Measurements from ENCODE around the gene DMWD.
"Not testable (repeated sequence)": the region's sequence is repeated elsewhere in the genome, so short reads cannot be mapped to it uniquely, and the experiment has no call there.

The DMWD gene

DNA sequence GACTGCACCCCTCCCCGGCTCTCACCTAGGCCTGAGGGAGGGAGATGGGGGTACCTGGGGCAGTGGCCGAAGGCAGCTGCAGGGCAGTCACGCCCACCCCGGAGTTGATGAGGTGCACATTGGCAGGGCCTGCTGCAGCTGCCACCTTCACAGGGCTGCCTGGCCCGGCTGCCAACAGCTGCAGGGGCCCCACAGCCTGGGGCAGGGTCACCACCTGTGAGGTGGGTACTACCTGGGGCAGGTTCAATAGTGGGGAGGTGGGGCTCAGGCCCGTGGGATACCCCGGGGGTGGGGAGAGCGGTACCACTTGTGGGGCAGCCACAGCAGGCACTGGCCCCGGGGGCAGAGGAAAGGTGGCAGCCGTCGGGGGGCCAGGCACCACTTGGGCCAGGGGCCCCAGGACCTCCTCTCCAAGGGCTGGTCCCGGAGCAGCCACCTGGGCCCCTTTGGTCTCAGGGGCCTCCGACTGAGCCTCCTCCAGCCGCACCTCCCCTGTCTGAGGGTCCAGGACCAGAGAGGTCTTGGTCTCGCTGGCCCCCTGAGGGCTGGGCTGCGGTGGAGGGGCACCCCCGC, 26.3 kb downstream of the DMWD start:
- no peak for DNase-seq (ENCODE audit: low spot score)
- Mint-ChIP-seq H3K4me1 (ENCODE audit: low read depth) (peaks cover 8% of the 10 kb centered on the region), H3K4me3 (no peak overlapping the region), H3K9me3 (no peaks in the 10 kb centered on the region), H3K27ac (no peak overlapping the region), H3K36me3 (ENCODE audit: low read depth) (no peaks in the 10 kb centered on the region), H3K27me3 (ENCODE audit: low read depth) (peaks cover 17% of the 10 kb centered on the region)

DNA sequence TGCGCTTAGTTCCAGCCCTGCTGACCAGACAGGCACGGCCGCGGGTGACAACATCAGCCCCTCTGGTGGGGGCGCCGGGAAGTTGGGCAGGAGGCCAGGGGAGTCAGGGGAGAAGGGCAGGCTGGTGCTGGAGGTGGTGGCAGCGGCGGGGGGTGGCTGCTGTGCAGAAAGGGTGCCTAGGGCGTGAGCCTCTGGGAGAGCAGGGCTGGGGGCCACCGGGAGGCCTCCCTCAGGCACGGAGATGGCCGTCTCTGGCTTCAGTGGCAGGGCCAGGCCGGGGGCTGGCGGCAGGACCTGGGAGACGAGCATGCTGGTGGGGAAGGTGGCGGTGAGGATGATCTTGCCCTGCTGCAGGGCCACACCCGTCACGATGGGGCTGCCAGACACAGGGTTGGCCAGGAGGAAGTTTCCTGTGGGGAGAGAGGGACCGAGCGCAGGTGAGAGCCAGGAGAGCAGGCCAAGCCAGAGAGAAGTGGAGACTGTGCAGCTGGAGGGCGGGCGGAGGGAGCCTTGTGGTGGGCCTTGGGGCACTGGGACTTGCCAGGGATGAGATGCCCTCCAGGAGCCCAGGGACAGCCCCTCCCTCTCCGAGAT, 26.8 kb downstream of the DMWD start:
- Mint-ChIP-seq H3K4me3 (no peak overlapping the region), H3K36me3 (ENCODE audit: low read depth) (no peaks in the 10 kb centered on the region), H3K27ac (no peak overlapping the region), H3K27me3 (ENCODE audit: low read depth) (peaks cover 17% of the 10 kb centered on the region), H3K9me3 (no peaks in the 10 kb centered on the region), H3K4me1 (ENCODE audit: low read depth) (peaks cover 8% of the 10 kb centered on the region)
- no peak for DNase-seq (ENCODE audit: low spot score)

DNA sequence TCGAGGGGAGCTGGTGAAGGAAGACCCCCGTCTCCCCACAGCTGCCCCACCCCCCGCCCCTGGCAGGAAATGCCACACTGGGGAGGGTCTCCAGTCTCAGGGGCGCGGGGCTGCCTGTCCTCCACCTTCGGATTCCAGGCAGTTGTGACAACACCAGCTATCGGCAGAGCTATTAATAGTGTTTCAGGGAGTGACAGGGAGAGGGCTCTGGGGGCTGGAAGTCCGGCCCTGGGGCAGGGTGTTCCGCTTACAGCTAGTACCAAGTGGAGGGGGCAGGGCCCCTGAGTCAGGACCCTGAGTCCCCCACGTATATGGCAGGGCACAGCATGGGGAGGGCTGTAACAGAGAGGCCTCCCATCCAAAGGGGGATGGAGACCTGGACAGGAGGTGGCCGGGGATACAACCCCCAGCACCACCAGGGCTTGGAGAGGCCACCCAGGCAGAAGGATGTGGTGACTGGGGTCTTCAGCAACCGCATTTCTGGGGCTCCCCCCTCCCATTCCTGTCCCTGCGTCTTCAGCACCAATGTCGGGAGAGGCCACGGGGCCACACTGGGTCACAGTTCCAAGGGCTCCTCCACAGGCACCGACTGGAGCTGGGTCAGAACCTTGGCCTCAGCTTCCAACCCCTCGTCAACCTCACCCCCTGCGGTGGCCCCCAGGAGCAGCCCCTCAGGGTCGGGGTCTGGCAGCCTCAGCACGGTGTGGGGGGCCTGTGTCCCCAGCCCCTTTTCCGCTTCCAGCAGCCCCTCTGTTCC, 27.5 kb downstream of the DMWD start:
- no peak overlapping the region for H3K4me3 Mint-ChIP-seq
- H3K9me3 Mint-ChIP-seq, result no peaks in the 10 kb centered on the region
- no peaks in the 10 kb centered on the region for H3K36me3 Mint-ChIP-seq (ENCODE audit: low read depth)
- peaks cover 17% of the 10 kb centered on the region for H3K27me3 Mint-ChIP-seq (ENCODE audit: low read depth)
- H3K27ac Mint-ChIP-seq, result no peak overlapping the region
- DNase-seq (ENCODE audit: low spot score), result no peak
- peaks cover 7% of the 10 kb centered on the region for H3K4me1 Mint-ChIP-seq (ENCODE audit: low read depth)

DNA sequence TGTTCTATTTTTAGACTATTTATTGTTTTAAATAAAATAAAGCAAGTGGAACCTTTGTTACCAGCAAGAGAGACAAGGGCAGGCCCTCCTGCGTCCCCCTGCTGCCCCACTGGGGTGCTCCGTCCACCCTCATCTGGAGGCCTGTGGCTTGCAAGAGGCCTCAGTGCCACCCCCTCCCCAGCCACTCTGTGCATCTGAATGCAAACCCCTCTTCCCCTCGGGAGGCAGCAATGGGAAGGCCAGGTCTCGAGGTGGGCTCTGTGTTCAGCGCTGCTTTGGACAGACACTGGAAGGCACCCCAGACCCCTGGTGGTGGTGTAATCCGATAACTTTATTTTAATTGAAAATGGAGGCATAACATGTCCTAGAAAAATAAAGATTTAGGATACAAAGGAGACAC, 28.2 kb downstream of the DMWD start:
- Mint-ChIP-seq H3K27ac (no peak overlapping the region), H3K4me3 (no peak overlapping the region), H3K9me3 (no peaks in the 10 kb centered on the region), H3K4me1 (ENCODE audit: low read depth) (peaks cover 3% of the 10 kb centered on the region), H3K27me3 (ENCODE audit: low read depth) (peaks cover 17% of the 10 kb centered on the region), H3K36me3 (ENCODE audit: low read depth) (no peaks in the 10 kb centered on the region)
- no peak for DNase-seq (ENCODE audit: low spot score)

GRCh38 chr19:45763691-45764294, 28.9 kb downstream of the DMWD start:
- H3K4me1 Mint-ChIP-seq (ENCODE audit: low read depth), result peaks cover under 1% of the 10 kb centered on the region
- peaks cover 15% of the 10 kb centered on the region for H3K27me3 Mint-ChIP-seq (ENCODE audit: low read depth)

GRCh38 chr19:45762870-45763631, 29.6 kb downstream of the DMWD start:
- no peaks in the 10 kb centered on the region for H3K4me1 Mint-ChIP-seq (ENCODE audit: low read depth)
- no peak overlapping the region for H3K4me3 Mint-ChIP-seq
- no peaks in the 10 kb centered on the region for H3K36me3 Mint-ChIP-seq (ENCODE audit: low read depth)
- peaks cover 14% of the 10 kb centered on the region for H3K27me3 Mint-ChIP-seq (ENCODE audit: low read depth)
- no peak overlapping the region for H3K27ac Mint-ChIP-seq
- no peaks in the 10 kb centered on the region for H3K9me3 Mint-ChIP-seq
- no peak for DNase-seq (ENCODE audit: low spot score)

More at GRCh38 chr19:45763691-45764294, 28.9 kb downstream of the DMWD start:
- no peak for DNase-seq (ENCODE audit: low spot score)
- no peak overlapping the region for H3K27ac Mint-ChIP-seq
- H3K4me3 Mint-ChIP-seq, result no peak overlapping the region
- H3K9me3 Mint-ChIP-seq, result no peaks in the 10 kb centered on the region
- H3K36me3 Mint-ChIP-seq (ENCODE audit: low read depth), result no peaks in the 10 kb centered on the region

GRCh38 chr19:45761714-45762113, 30.9 kb downstream of the DMWD start:
- Mint-ChIP-seq H3K9me3 (no peaks in the 10 kb centered on the region), H3K4me3 (no peak overlapping the region), H3K27ac (no peak overlapping the region), H3K4me1 (ENCODE audit: low read depth) (no peaks in the 10 kb centered on the region), H3K36me3 (ENCODE audit: low read depth) (no peaks in the 10 kb centered on the region), H3K27me3 (ENCODE audit: low read depth) (peaks cover 10% of the 10 kb centered on the region)
- no peak for DNase-seq (ENCODE audit: low spot score)

- peaks cover 4% of the 10 kb centered on the region for H3K27me3 Mint-ChIP-seq (ENCODE audit: low read depth)
- no peaks in the 10 kb centered on the region for H3K36me3 Mint-ChIP-seq (ENCODE audit: low read depth)
- H3K27ac Mint-ChIP-seq, result no peak overlapping the region
- H3K4me3 Mint-ChIP-seq, result no peak overlapping the region
- DNase-seq (ENCODE audit: low spot score), result no peak
- no peaks in the 10 kb centered on the region for H3K9me3 Mint-ChIP-seq
- no peaks in the 10 kb centered on the region for H3K4me1 Mint-ChIP-seq (ENCODE audit: low read depth)
These were observed 33.7 kb downstream of the DMWD start for GRCh38 chr19:45758921-45759320.

DNA sequence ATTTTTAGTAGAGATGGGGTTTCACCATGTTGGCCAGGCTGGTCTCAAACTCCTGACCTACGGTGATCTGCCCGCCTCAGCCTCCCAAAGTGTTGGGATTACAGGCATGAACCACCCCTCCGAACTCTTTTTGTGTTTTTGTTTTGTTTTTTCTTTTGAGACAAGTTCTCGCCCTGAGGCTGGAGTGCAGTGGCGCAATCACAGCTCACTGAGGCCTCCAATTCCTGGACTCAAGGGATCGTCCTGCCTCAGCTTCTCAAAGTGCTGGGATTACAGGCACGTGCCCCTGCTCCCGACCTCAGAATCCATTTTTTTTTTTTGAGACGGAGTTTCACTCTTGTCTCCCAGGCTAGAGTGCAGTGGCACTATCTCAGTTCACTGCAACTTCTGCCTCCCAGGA, 35.0 kb downstream of the DMWD start:
- Mint-ChIP-seq H3K27me3 (ENCODE audit: low read depth) (peaks cover 4% of the 10 kb centered on the region), H3K27ac (no peak overlapping the region), H3K9me3 (no peaks in the 10 kb centered on the region), H3K4me3 (no peak overlapping the region), H3K4me1 (ENCODE audit: low read depth) (no peaks in the 10 kb centered on the region), H3K36me3 (ENCODE audit: low read depth) (no peaks in the 10 kb centered on the region)
- no peak for DNase-seq (ENCODE audit: low spot score)

- H3K36me3 Mint-ChIP-seq (ENCODE audit: low read depth), result no peaks in the 10 kb centered on the region
These were observed 38.3 kb downstream of the DMWD start for GRCh38 chr19:45754323-45754722.

DNA sequence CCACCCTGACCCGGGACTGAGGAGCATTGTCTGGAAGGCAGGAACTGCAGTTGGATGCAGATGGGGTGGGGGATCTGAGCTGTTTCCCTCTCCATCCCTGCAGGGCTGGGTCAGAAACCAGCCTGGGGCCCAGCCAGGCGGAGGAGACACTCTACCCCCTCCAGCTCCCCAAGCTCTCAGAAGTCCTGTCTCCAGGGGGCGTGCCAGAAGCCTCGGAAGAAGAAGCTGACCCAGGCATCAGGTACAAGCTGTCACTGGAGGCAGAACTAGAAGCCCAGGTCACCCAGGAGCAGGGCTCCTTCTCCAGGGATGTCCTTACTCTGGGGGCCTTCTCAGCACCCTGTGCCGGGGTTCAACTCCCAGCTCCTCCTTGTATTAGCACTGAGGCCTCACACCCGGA, 39.1 kb downstream of the DMWD start:
- H3K9me3 Mint-ChIP-seq, result no peaks in the 10 kb centered on the region
- H3K4me1 Mint-ChIP-seq (ENCODE audit: low read depth), result no peaks in the 10 kb centered on the region
- H3K27me3 Mint-ChIP-seq (ENCODE audit: low read depth), result peaks cover 4% of the 10 kb centered on the region
- DNase-seq (ENCODE audit: low spot score), result no peak
- H3K27ac Mint-ChIP-seq, result no peak overlapping the region
- no peaks in the 10 kb centered on the region for H3K36me3 Mint-ChIP-seq (ENCODE audit: low read depth)
- no peak overlapping the region for H3K4me3 Mint-ChIP-seq

More at GRCh38 chr19:45754323-45754722, 38.3 kb downstream of the DMWD start:
- no peak for DNase-seq (ENCODE audit: low spot score)
- Mint-ChIP-seq H3K27ac (no peak overlapping the region), H3K27me3 (ENCODE audit: low read depth) (peaks cover 4% of the 10 kb centered on the region), H3K4me3 (no peak overlapping the region), H3K4me1 (ENCODE audit: low read depth) (no peaks in the 10 kb centered on the region), H3K9me3 (no peaks in the 10 kb centered on the region)

DNA sequence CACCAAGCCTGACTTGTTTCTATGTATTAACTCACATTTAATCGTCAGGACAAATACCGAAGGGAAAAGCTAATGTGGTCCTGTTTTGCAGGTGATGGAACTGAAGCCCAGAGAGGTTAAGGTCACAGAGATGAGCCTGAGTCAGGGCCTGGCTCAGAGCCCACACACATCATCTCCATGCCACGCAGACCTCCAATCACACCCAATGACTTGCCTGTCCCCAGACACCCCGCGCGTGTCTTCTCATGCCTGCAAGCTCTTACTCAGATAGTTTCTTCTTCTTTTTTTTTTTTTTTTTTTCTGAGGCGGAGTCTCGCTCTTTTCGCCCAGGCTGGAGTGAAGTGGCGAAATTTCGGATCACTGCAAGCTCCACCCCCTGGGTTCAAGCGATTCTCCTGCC, 40.0 kb downstream of the DMWD start:
- DNase-seq (ENCODE audit: low spot score), result no peak
- no peaks in the 10 kb centered on the region for H3K4me1 Mint-ChIP-seq (ENCODE audit: low read depth)
- peaks cover 4% of the 10 kb centered on the region for H3K27me3 Mint-ChIP-seq (ENCODE audit: low read depth)
- no peak overlapping the region for H3K4me3 Mint-ChIP-seq
- H3K36me3 Mint-ChIP-seq (ENCODE audit: low read depth), result no peaks in the 10 kb centered on the region
- no peaks in the 10 kb centered on the region for H3K9me3 Mint-ChIP-seq
- H3K27ac Mint-ChIP-seq, result no peak overlapping the region

DNA sequence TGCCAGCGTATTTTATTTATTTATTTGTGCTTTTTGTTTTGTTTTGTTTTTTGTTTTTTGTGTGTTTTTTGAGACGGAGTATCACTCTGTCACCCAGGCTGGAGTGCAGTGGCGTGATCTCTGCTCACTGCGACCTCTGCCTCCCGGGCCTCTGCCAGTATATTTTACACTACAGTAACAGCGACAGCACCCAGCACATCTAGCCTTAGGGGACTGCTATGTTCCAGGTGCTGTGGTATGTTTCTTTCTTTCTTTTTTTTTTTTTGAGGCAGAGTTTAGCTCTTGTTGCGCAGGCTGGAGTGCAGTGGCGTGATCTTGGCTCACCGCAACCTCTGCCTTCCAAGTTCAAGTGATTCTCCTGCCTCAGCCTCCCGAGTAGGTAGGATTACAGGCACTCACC, 41.2 kb downstream of the DMWD start:
- not testable (repeated sequence) for H3K4me3 Mint-ChIP-seq; H3K27ac Mint-ChIP-seq; H3K9me3 Mint-ChIP-seq; H3K27me3 Mint-ChIP-seq (ENCODE audit: low read depth); H3K36me3 Mint-ChIP-seq (ENCODE audit: low read depth); H3K4me1 Mint-ChIP-seq (ENCODE audit: low read depth); DNase-seq (ENCODE audit: low spot score)

DNA sequence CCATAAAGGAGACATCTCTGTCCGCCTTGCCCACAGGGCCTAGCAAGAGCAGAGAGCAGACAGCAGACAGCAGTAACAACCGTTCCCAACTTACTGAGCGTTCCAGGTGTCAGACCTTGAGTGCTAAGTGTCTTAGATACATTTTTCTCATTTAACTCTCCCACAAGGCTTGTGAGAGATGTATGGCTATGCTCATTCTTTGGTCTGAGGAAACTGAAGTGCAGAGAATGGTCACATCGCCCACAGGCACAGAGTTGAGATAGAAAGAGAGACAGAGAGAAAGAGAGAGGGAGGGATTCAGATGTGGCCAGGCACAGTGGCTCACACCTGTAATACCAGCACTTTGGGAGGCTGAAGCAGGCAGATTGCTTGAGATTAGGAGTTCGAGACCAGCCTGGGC, 45.1 kb downstream of the DMWD start:
- H3K9me3 Mint-ChIP-seq, result no peaks in the 10 kb centered on the region
- no peak overlapping the region for H3K27ac Mint-ChIP-seq

More for the DNA sequence above, 45.1 kb downstream of the DMWD start:
- DNase-seq (ENCODE audit: low spot score), result no peak
- Mint-ChIP-seq H3K4me3 (no peak overlapping the region), H3K4me1 (ENCODE audit: low read depth) (no peaks in the 10 kb centered on the region), H3K36me3 (ENCODE audit: low read depth) (no peaks in the 10 kb centered on the region), H3K27me3 (ENCODE audit: low read depth) (peaks cover 24% of the 10 kb centered on the region)

Data from T-helper 2 cell treated with Interferon-gamma antibody and Interleukin-4, amounts not matched to agents 5 μg/mL and 100 μg/mL, for 36 hours (primary cell).